Ovary (tissue), 9 donors: ENCODE measurements around the gene EMX2. TPM values are rescaled to one million over a fixed set of nuclear protein-coding genes. Genes with fewer than 3 reads are reported as not detected.

Source experiments
- DNase-seq, 5 donors: peaks; one replicate each; pipeline ENCODE4 v3.0.0-alpha.2; 2019 to 2020
- H3K27ac ChIP-seq, 2 donors: fragments of 200-600 bp; one replicate each; pipeline versions ENCODE4 v1.5.1 to v1.8.0; 2019 to 2022
- H3K27me3 ChIP-seq: fragments of 200-600 bp; one replicate; pipeline ENCODE4 v1.8.0; 2022
- H3K36me3 ChIP-seq: fragments of 200-600 bp; sonication (generic); one replicate; pipeline ENCODE4 v1.5.1; 2019
- H3K4me1 ChIP-seq: one replicate; pipeline ENCODE4 v1.8.1; 2013; ENCODE audit warnings: mild to moderate bottlenecking, moderate library complexity; ENCODE audit not compliant: insufficient read depth
- H3K4me3 ChIP-seq: fragments of 200-600 bp; sonication (generic); one replicate; pipeline ENCODE4 v1.5.1; 2017
- H3K9me3 ChIP-seq, 2 donors: fragments of 200-600 bp in 1 of 2; sonication (generic) in 1 of 2; one replicate each; pipeline versions ENCODE4 v1.5.1 to v1.8.1; 2013 to 2019; ENCODE audit warnings: mild to moderate bottlenecking in 1 of 2, moderate library complexity in 1 of 2
- CTCF ChIP-seq, 3 donors: fragments of 450-650 bp in 2 of 3; fragments of 200-600 bp in 1 of 3; IDR thresholded peaks; one replicate each; pipeline versions ENCODE4 v1.5.1 to v1.8.0; 2016 to 2022; ENCODE audit warnings: antibody characterized with exemption in 3 of 3, mild to moderate bottlenecking in 1 of 3
- EP300 ChIP-seq: sonication (generic); formaldehyde crosslinking; IDR thresholded peaks from one replicate; pipeline ENCODE4 v1.6.1; 2017; ENCODE audit warnings: antibody characterized with exemption
- POLR2A ChIP-seq: fragments of 450-650 bp; IDR thresholded peaks from one replicate; pipeline ENCODE4 v1.6.1; 2017; ENCODE audit warnings: antibody characterized with exemption, mild to moderate bottlenecking, moderate library complexity
- WGBS, 3 donors: extraction: QIAGEN DNeasy Blood & Tissue Kit in 1 of 3; methylation state at CpG; one replicate each; pipeline versions ENCODE4 v1.1.5 to v1.1.7; 2013 to 2017; 5-methylcytosine and 5-hydroxymethylcytosine counted together
- intact Hi-C, 4 donors: fragments of 100-400 bp; cut with DNase I; formaldehyde crosslinking; loops; one replicate each; pipeline versions ENCODE4 v1.11.0 to v1.15.1; 2022 to 2023
- polyA plus RNA-seq, 2 donors: library from polyadenylated mRNA; stranded (reverse); fragments of 200-250 nt in 1 of 2; fragments of 350-450 nt in 1 of 2; fragmentation: Illumina TruSeq in 1 of 2; extraction: RNeasy Lipid Tissue Mini Kit (QIAGEN cat#74804) in 1 of 2; gene quantifications; one replicate each; pipeline ENCODE4 v1.2.3, GENCODE V29; 2013 to 2014
- total RNA-seq, 7 donors: library from RNA; depleted of rRNA in 2 of 7; stranded (reverse); fragments of >200 nt in 2 of 7; fragmentation: NEBNext Ultra II Directional in 3 of 7; extraction: Animal tissue kit (Norgen Biotek cat#: 25700) in 3 of 7; gene quantifications; one replicate each; pipeline versions ENCODE4 v1.1.0 to v1.2.4, GENCODE V29; 2016 to 2023
- donor health status: DM: no; HTN: no; CAD: no; lungs with moderate emphysema.
- donor health status: DM: no; HTN: no; CAD: no.
- donor health status: Bipolar disorder and iron deficiency.
- donor health status: DM: yes; HTN: yes; CAD: no.
- donor health status: DM: no; HTN: no; CAD: no.
- donor health status: DM: yes; HTN: yes; CAD: no.

Gene EMX2
- total and polyA plus RNA-seq, 9 donors, result 7.3 to 62.1 (median 14.4) TPM

DNA sequence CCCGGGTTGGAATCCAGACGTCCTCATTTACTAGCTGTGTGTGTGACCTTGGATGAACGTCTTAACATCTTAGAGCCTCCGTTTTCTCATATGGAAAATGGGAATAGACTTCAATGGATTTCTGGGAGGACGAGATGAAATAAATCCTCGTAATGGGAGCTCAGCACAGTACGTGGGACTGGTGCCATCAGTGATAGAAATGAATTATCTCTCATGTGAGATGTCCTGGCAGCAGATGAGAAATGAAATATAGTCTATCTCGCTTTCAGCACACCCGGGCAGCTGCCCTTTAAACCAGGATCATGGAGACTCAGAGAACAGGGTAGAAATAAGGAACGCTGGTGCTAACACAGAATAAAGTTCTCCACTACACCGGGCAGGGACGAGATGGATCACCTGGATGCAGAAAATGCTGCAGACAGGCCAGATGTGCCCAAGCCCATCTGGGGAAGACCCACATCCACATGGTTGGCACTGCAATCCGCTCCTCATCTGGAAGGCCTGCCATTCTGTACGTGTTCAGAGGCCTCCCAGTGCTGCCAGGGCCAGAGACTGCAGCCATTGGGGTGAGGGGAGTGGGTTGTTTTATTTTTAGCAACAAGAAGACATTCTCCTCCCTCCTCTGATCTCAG, 11.1 kb upstream of the EMX2 start:
- H3K4me1 ChIP-seq, result no peaks in the 10 kb centered on the region
- no peak overlapping the region for H3K27ac ChIP-seq
- 64 to 87% (median 84%) methylated on average over 14 of the region's 14 CpGs for WGBS, 3 donors
- H3K9me3 ChIP-seq, result no peaks in the 10 kb centered on the region
- TF ChIP-seq POLR2A (no peak), EP300 (no peak), CTCF (IDR thresholded peaks at IDR 0.05) (no peak)
- no peak overlapping the region for H3K4me3 ChIP-seq
- intact Hi-C loops, result loop anchor here in 2 of 4 donors (10.0 kb wide), 5 partner anchors 87 to 813 kb away; partner anchors contain the start of genes FAM204A (in 1 of the 2), PDZD8 (in 1 of the 2) and RAB11FIP2 (in 1 of the 2)
- no peak for DNase-seq
- H3K36me3 ChIP-seq, result no peaks in the 10 kb centered on the region
- no peaks in the 10 kb centered on the region for H3K27me3 ChIP-seq

DNA sequence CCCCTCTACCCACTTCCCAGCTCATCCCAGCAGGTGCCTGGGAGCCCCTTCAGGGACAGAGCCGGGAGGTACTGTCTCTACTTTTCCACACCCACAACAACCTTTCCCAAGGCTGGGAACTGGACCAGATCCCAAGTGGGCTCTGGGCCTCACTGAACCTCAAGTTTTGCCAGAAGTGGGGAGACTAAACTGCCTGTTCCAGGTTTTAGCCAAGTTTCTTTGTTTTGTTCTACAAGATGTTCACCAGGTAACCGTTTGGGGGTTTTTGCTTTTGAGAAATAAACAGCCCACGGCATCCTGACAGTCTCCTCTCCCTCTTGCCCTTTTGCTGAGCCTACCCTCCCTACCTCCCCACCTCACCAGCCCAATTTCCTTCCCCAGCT, 10.6 kb upstream of the EMX2 start:
- DNase-seq, result no peak
- H3K4me3 ChIP-seq, result peak overlapping the region; percentile 38
- no peaks in the 10 kb centered on the region for H3K9me3 ChIP-seq
- H3K27me3 ChIP-seq, result no peaks in the 10 kb centered on the region
- no peak overlapping the region for H3K27ac ChIP-seq
- intact Hi-C loops, result loop anchor here in 2 of 4 donors (10.0 kb wide), 5 partner anchors 87 to 813 kb away; partner anchors contain the start of genes FAM204A (in 1 of the 2), PDZD8 (in 1 of the 2) and RAB11FIP2 (in 1 of the 2)
- no peaks in the 10 kb centered on the region for H3K4me1 ChIP-seq
- WGBS, 3 donors, result 65 to 75% (median 71%) methylated on average over 3 of the region's 3 CpGs
- no peaks in the 10 kb centered on the region for H3K36me3 ChIP-seq
- TF ChIP-seq CTCF (IDR thresholded peaks at IDR 0.05) (no peak), EP300 (no peak), POLR2A (no peak)

DNA sequence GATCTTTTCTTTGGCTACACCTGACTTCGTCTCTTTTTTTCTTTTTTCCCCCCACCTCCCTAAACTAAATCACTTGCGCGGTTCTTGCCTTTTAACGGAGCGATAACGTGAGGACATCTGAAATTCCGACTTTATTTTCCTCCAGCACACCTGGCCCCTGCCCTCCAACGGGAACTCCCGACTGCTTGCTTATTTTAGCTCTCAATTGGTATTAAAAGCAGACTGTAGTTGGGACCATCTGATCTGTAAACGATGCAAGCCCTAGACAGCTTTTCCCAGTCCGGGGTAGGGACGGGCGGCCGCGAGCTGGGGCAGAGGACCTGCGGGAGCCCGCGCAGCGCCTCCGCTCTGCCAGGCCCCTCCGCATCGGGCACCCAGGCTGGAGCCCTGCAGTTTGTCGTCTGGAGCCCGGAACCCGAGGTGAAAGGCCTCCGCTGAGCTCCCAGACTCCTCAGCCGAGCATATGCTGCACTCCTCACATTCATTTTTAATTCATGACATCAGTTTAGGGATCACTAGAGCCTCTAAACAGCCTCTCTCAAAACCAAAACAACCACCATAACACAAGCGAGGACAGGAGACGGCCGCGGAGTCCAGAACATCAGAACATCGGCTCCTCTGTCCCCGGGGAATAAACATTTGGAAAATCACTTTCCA, 10.0 kb upstream of the EMX2 start:
- no peak for DNase-seq
- Histone ChIP-seq H3K27me3 (no peaks in the 10 kb centered on the region), H3K36me3 (no peaks in the 10 kb centered on the region), H3K9me3 (no peaks in the 10 kb centered on the region), H3K27ac (no peak overlapping the region), H3K4me1 (peaks cover 2% of the 10 kb centered on the region), H3K4me3 (peak overlapping the region; percentile 38)
- intact Hi-C loops, result loop anchor here in 2 of 4 donors (10.0 kb wide), 5 partner anchors 88 to 812 kb away; partner anchors contain the start of genes FAM204A (in 1 of the 2), PDZD8 (in 1 of the 2) and RAB11FIP2 (in 1 of the 2)
- WGBS, 3 donors, result 66 to 88% (median 78%) methylated on average over 33 of the region's 33 CpGs
- TF ChIP-seq POLR2A (no peak), EP300 (no peak), CTCF (IDR thresholded peaks at IDR 0.05) (no peak)

DNA sequence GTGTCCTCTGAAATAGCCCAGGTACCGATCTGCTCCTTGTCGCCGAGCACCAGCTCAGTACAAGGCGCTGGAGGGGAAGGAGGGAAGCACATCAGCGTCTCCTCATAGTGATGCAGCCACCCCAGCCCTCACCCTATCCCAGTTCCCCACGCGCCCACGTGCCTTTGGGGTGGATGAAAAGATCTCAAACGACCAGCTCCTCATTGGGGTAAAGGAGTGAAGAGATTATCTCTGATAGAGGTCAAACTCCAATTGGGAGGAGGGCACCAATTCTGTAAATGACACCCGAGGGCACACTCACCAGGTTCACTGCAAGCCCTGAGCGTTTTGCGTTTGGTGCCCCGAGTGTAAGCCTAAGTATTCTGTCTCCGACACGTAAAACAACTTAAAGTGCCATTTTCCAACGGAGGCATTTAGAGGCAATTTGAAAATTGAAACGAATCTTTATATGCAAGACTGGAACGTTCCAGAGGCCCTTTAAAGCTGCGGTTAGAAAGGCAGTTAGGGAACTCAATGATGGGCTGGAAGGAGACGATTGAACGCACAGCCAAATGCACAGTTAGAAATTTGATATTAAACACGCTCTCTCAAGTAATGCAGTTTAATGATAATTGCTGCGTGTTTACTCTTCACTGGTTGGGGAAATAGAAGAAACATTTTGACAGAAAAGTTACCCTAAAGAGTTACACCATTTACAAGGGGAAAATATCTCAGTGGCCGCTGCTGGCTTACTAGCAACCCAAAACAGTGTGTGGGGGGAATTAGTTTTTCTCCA, 8.9 kb upstream of the EMX2 start:
- no peak for DNase-seq
- 62 to 90% (median 79%) methylated on average over 24 of the region's 24 CpGs for WGBS, 3 donors
- Histone ChIP-seq H3K9me3 (no peaks in the 10 kb centered on the region), H3K4me1 (peaks cover 6% of the 10 kb centered on the region), H3K27ac (no peak overlapping the region), H3K27me3 (no peaks in the 10 kb centered on the region), H3K36me3 (no peaks in the 10 kb centered on the region), H3K4me3 (peak overlapping the region; percentile 38)
- intact Hi-C loops, result loop anchor here in 2 of 4 donors (2.0 to 10.0 kb wide), 6 partner anchors 89 to 811 kb away; partner anchors contain the start of genes FAM204A (in 1 of the 2), PDZD8 (in 1 of the 2) and RAB11FIP2 (in 1 of the 2)
- TF ChIP-seq POLR2A (no peak), EP300 (no peak), CTCF (IDR thresholded peaks at IDR 0.05) (no peak)
